Astrocyte (in vitro differentiated cells and primary cell): Measurements from ENCODE around the gene DDR2.

Source experiments
- CTCF ChIP-seq: IDR thresholded peaks from 2 replicates; pipeline ENCODE4 v1.5.1; 2011; ENCODE audit warnings: low read depth, mild to moderate bottlenecking, inconsistent platforms, low read length, moderate library complexity; ENCODE audit not compliant: insufficient read depth
- EZH2 ChIP-seq: IDR thresholded peaks from 2 replicates; pipeline ENCODE4 v1.6.1; 2012; ENCODE audit warnings: mild to moderate bottlenecking, low read length, inconsistent platforms; ENCODE audit not compliant: insufficient read depth

- TF ChIP-seq EZH2 (no peak), CTCF (no peak)
Observed at GRCh38 chr1:162740755-162741154, 108.5 kb downstream of the DDR2 start.
